Suprapubic skin (tissue), 4 donors: Measurements from ENCODE around the gene CLSTN2.

Source experiments
- EP300 ChIP-seq: sonication (generic); formaldehyde crosslinking; IDR thresholded peaks from one replicate; pipeline ENCODE4 v1.6.1; 2017; ENCODE audit warnings: antibody characterized with exemption
- POLR2AphosphoS5 ChIP-seq, 3 donors: sonication (generic); formaldehyde crosslinking; IDR thresholded peaks; one replicate each; pipeline ENCODE4 v1.6.1; 2017; ENCODE audit warnings: antibody characterized with exemption in 3 of 3
- TF ChIP-seq, protein P1 (sequence below), 2 donors: fragments of 200-600 bp in 1 of 2; fragments of 450-650 bp in 1 of 2; sonication (generic) in 1 of 2; IDR thresholded peaks; one replicate each; pipeline ENCODE4 v1.5.1; 2016 to 2019; ENCODE audit warnings: antibody characterized with exemption in 2 of 2, mild to moderate bottlenecking in 1 of 2, moderate library complexity in 1 of 2

DNA sequence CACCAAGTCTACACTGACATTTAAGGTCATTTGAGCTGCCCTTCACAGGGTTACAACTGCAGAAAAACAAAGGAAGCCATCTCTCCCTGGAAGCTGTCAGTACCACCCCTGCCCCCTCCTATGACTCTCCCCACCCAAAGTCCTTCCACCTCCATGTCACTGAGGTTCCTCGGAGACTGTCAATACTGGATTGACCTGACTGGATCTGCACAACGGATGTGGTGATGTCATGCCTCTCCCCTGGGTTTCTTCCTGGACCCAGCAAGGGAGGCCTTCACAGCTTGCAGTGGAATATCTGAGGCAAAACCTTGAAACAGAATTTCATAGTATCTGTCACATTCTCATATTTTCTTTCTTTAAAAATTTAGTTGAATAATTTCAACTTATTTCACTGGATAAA, 153.5 kb downstream of the CLSTN2 start:
- TF ChIP-seq, protein P1, sequence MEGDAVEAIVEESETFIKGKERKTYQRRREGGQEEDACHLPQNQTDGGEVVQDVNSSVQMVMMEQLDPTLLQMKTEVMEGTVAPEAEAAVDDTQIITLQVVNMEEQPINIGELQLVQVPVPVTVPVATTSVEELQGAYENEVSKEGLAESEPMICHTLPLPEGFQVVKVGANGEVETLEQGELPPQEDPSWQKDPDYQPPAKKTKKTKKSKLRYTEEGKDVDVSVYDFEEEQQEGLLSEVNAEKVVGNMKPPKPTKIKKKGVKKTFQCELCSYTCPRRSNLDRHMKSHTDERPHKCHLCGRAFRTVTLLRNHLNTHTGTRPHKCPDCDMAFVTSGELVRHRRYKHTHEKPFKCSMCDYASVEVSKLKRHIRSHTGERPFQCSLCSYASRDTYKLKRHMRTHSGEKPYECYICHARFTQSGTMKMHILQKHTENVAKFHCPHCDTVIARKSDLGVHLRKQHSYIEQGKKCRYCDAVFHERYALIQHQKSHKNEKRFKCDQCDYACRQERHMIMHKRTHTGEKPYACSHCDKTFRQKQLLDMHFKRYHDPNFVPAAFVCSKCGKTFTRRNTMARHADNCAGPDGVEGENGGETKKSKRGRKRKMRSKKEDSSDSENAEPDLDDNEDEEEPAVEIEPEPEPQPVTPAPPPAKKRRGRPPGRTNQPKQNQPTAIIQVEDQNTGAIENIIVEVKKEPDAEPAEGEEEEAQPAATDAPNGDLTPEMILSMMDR (IDR thresholded peaks at IDR 0.05): no peak
- no peak for TF ChIP-seq POLR2AphosphoS5 (IDR thresholded peaks at IDR 0.05)
- TF ChIP-seq EP300: no peak
